22Rv1 (cell line): Measurements from ENCODE around the gene SRGAP1.
"Not testable (repeated sequence)": the region's sequence is repeated elsewhere in the genome, so short reads cannot be mapped to it uniquely, and the experiment has no call there.

Source experiments
- H3K27ac ChIP-seq: fragments of 450-650 bp; 2 replicates; pipeline ENCODE4 v1.5.1; 2017
- CTCF ChIP-seq: fragments of 450-650 bp; IDR thresholded peaks from 2 replicates; pipeline ENCODE4 v1.5.1; 2017; ENCODE audit warnings: mild to moderate bottlenecking
- ZFX ChIP-seq: fragments of 450-650 bp; IDR thresholded peaks from 2 replicates; pipeline ENCODE4 v1.6.1; 2017; ENCODE audit warnings: antibody characterized with exemption, borderline replicate concordance

SRGAP1 gene

DNA sequence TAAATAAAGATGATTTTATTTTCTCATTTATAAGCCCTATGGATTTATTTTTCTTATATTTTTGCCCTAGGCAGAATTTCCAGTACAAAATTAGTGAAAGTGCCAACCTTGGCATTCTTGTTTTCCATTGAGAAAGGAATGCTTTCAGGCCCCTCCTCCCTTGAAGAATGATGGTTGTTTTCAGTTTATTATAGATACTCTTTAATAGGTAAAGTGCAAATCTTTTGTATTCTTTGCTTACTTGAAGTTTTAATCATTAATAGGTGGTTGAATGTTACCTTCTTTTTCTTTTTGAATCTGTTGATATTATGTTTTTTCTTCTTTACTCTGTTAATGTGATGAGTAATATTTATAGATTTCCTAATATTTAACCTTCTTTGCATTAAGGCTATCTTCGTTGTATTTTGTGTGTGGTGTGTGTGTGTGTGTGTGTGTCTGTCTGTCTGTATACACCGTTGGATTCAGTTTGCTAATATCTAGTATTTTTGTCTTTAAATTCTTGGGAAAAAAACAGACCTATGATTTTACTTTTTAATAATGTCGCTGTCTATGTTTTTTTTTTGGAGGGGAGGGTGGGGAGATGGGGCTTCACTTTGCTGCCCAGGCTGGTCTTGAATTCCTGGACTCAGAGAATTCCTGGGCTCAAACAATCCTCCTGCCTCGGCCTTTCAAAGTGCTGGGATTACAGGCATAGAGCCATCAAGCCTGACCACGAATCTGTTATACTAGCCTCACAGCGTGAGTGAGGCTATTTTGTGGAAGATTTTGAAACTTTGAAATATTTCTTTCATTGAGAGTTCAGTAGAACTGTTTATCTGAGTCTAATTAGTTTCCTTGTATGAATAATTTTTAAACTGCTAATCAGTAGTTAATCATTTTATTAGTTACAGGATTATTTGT is 13.5 kb downstream of the SRGAP1 start:
- TF ChIP-seq ZFX: no peak
- no peak for TF ChIP-seq CTCF
- no peak overlapping the region for H3K27ac ChIP-seq

- H3K27ac ChIP-seq: not testable (repeated sequence)
Measured at GRCh38 chr12:63859880-63860279, 15.4 kb downstream of the SRGAP1 start.

DNA sequence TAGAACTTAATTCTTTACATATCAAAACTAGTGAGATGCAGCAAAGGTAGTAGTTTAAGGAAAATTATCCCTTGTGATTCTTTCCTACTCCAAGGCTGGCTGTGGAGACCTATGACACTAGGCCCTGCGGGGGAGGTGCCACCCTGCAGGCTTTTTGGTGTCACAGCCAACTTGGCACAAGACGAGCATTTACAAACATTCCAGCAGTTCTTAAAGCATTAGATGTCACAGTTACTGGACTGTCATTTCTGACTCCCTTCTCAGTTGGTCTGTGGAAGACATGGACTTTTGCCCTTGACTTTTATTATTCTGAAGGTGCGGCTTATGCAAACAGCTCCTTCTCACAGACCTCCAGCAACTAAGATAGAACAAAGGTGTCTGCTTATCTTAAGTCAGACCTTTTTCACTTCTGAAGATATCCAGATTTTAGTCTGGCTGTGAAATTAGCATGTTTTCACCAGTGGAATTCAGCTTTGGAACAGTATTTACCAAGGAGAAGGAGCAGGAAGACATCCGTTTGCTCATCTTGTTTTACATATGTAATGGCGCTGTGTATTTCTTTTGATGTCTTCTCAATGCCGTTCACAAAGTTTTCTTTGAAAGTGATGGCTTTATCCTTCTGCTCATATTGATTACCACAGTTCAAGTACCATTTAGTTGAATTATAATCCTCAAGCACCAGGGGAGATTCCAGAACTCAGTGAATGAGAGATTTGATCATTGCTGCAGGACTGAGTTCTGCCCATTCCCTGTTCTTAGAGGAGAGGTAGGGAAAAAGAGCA is 17.9 kb downstream of the SRGAP1 start:
- peak overlapping the region; percentile 88 for H3K27ac ChIP-seq
- TF ChIP-seq CTCF (no peak), ZFX (no peak)

- TF ChIP-seq ZFX (no peak), CTCF (no peak)
- peak overlapping the region; percentile 88 for H3K27ac ChIP-seq
Measured at GRCh38 chr12:63862969-63863230, 18.4 kb downstream of the SRGAP1 start.

DNA sequence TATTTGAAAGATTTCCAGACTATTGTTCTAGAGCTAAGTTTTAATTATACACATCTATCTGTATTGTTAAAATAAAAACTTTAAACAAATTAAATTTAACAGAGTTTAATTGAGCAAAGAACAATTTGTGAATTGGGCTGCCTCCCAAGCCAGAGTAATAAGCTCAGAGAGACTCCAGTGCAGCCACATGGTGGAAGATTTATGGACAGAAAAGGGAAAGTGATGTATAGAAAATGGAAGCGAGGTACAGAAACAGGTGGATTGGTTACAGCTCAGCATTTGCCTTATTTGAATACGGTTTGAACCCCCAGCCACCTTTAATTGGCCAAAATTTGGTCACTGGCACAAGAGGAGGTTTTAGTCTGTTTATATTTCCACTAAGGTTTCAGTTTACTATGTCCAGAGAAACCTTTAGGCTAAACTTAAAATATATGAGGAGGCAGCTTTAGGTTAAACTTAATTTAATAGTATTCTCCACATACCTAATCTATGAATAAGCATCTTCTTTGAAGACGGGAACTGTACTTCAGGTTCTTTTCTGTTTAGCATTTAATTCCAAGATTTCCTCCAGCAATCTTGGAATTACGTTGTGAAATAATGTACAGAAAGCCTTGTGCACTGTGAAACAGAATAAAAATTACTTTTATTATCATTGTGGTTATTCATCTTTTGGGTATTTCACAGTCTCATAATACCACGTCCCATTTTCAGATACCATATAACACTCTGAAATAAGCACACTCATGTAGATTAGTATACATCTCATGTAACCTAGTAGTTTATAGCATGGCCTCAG is 19.4 kb downstream of the SRGAP1 start:
- TF ChIP-seq ZFX (no peak), CTCF (no peak)
- H3K27ac ChIP-seq: peak overlapping the region; percentile 88

- TF ChIP-seq ZFX (no peak), CTCF (no peak)
- H3K27ac ChIP-seq: no peak overlapping the region
Measured at GRCh38 chr12:63864454-63864706, 19.9 kb downstream of the SRGAP1 start.

DNA sequence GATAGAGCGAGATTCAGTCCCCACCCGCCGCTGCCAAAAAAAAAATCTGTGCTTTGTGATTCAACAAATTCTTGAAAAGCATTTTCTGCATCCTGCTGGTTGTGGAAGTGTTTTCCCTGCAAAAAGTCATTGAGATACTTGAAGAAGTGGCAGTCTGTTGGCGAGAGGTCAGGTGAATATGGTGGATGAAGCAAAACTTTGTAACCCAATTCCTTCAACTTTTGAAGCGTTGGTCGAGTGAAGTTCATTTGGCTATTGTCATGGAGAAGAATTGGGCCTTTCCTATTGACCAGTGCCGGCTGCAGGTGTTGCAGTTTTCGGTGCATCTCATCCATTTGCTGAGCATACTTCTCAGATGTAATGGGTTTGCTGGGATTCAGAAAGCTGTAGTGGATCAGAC is 20.9 kb downstream of the SRGAP1 start:
- no peak overlapping the region for H3K27ac ChIP-seq
- TF ChIP-seq ZFX (no peak), CTCF (no peak)
